Mesothelial cell of epicardium (in vitro differentiated cells): ENCODE measurements around the gene HIPK1. TPM values are rescaled to one million over a fixed set of nuclear protein-coding genes. Genes with fewer than 3 reads are reported as not detected.
A peak's percentile ranks its signal among the peaks of the same experiment; 100 is the strongest.

Source experiments
- DNase-seq, 2 experiments: peaks; one replicate each; pipeline ENCODE4 v3.0.0; 2021; ENCODE audit warnings: low spot score in 2 of 2; ENCODE audit not compliant: unreplicated experiment in 2 of 2
- H3K27ac Mint-ChIP-seq: 2 replicates; pipeline ENCODE4 v1.8.0; 2021; ENCODE audit warnings: mixed read lengths
- H3K27me3 Mint-ChIP-seq: 2 replicates; pipeline ENCODE4 v1.8.0; 2021; ENCODE audit warnings: low read depth, mixed read lengths
- H3K36me3 Mint-ChIP-seq: 2 replicates; pipeline ENCODE4 v1.8.0; 2021; ENCODE audit warnings: mixed read lengths
- H3K4me1 Mint-ChIP-seq: 2 replicates; pipeline ENCODE4 v1.8.0; 2021; ENCODE audit warnings: mixed read lengths
- H3K4me3 Mint-ChIP-seq: 2 replicates; pipeline ENCODE4 v1.8.0; 2021; ENCODE audit warnings: mild to moderate bottlenecking, moderate library complexity, mixed read lengths
- H3K9me3 Mint-ChIP-seq: 2 replicates; pipeline ENCODE4 v1.8.0; 2021; ENCODE audit warnings: mixed read lengths
- CTCF ChIP-seq: fragments of 200-600 bp; sonication (generic); IDR thresholded peaks from one replicate; pipeline ENCODE4 v1.5.0; 2021; ENCODE audit warnings: antibody characterized with exemption; ENCODE audit not compliant: unreplicated experiment
- total RNA-seq: library from RNA; stranded (reverse); gene quantifications from 3 replicates; pipeline ENCODE4 v1.2.1, GENCODE V29; 2021

HIPK1 gene
- total RNA-seq, 1 donor from 2014 or later: 43.9 TPM

- TF ChIP-seq CTCF: no peak
- peak overlapping the region; percentile 97 for H3K4me3 Mint-ChIP-seq
- H3K9me3 Mint-ChIP-seq: no peaks in the 10 kb centered on the region
- no peaks in the 10 kb centered on the region for H3K36me3 Mint-ChIP-seq
- no peak for DNase-seq
- H3K27ac Mint-ChIP-seq: peak overlapping the region; percentile 99
- H3K4me1 Mint-ChIP-seq: peaks cover 38% of the 10 kb centered on the region
- peaks cover 14% of the 10 kb centered on the region for H3K27me3 Mint-ChIP-seq
Measured at GRCh38 chr1:113928187-113928930, 765 bp upstream of the HIPK1 start.

GRCh38 chr1:113929750-113930498 is 800 bp downstream of the HIPK1 start:
- H3K4me3 Mint-ChIP-seq: peak overlapping the region; percentile 94
- no peaks in the 10 kb centered on the region for H3K9me3 Mint-ChIP-seq
- TF ChIP-seq CTCF: no peak
- peaks cover 38% of the 10 kb centered on the region for H3K4me1 Mint-ChIP-seq
- peak overlapping the region; percentile 96 for H3K27ac Mint-ChIP-seq
- no peaks in the 10 kb centered on the region for H3K27me3 Mint-ChIP-seq
- no peaks in the 10 kb centered on the region for H3K36me3 Mint-ChIP-seq
- peak; percentile 50 to 65 for DNase-seq

- H3K36me3 Mint-ChIP-seq: no peaks in the 10 kb centered on the region
- H3K4me1 Mint-ChIP-seq: peaks cover 38% of the 10 kb centered on the region
- H3K9me3 Mint-ChIP-seq: no peaks in the 10 kb centered on the region
- no peak for TF ChIP-seq CTCF
- peak overlapping the region; percentile 94 for H3K4me3 Mint-ChIP-seq
- DNase-seq: no peak
- peak overlapping the region; percentile 96 for H3K27ac Mint-ChIP-seq
- H3K27me3 Mint-ChIP-seq: no peaks in the 10 kb centered on the region
Measured at GRCh38 chr1:113930499-113931161, 1.5 kb downstream of the HIPK1 start.

GRCh38 chr1:113931451-113931851 is 2.3 kb downstream of the HIPK1 start:
- no peak for DNase-seq
- no peaks in the 10 kb centered on the region for H3K9me3 Mint-ChIP-seq
- peaks cover 38% of the 10 kb centered on the region for H3K4me1 Mint-ChIP-seq

GRCh38 chr1:113934006-113934405 is 4.9 kb downstream of the HIPK1 start:
- no peak for TF ChIP-seq CTCF
- H3K9me3 Mint-ChIP-seq: no peaks in the 10 kb centered on the region
- no peaks in the 10 kb centered on the region for H3K27me3 Mint-ChIP-seq
- DNase-seq: no peak
- peaks cover 27% of the 10 kb centered on the region for H3K4me1 Mint-ChIP-seq
- no peak overlapping the region for H3K27ac Mint-ChIP-seq
- H3K36me3 Mint-ChIP-seq: no peaks in the 10 kb centered on the region
- no peak overlapping the region for H3K4me3 Mint-ChIP-seq

More at GRCh38 chr1:113931451-113931851, 2.3 kb downstream of the HIPK1 start:
- Mint-ChIP-seq H3K27ac (peak overlapping the region; percentile 96), H3K36me3 (no peaks in the 10 kb centered on the region), H3K27me3 (no peaks in the 10 kb centered on the region), H3K4me3 (peak overlapping the region; percentile 94)
- TF ChIP-seq CTCF: no peak
